A549 (cell line): Measurements from ENCODE around the gene ANO6. TPM values are rescaled to one million over a fixed set of nuclear protein-coding genes. Genes with fewer than 3 reads are reported as not detected.
"Not testable (repeated sequence)": the region's sequence is repeated elsewhere in the genome, so short reads cannot be mapped to it uniquely, and the experiment has no call there.

Source experiments
- ATAC-seq, 2 experiments: fragments of 200-7000 bp in 1 of 2; fragments of >200 bp in 1 of 2; cut with Nextera tagmentation in 1 of 2; cut with Tn5 transposase in 1 of 2; 3 replicates each; pipeline versions ENCODE4 v1.8.0 to v1.9.1; 2018 to 2020; ENCODE audit warnings: mild to moderate bottlenecking in 1 of 2, moderate library complexity in 1 of 2
- CTCF ChIA-PET: fragments of 300-600 bp; sonication (Branson Sonifier 250); formaldehyde crosslinking; extraction: SDS; loops from one replicate; lab custom pipeline; 2021; ENCODE audit warnings: antibody characterized with exemption, inconsistent platforms; lab: Yijun Ruan, JAX
- POLR2A ChIA-PET: fragments of 350-600 bp; formaldehyde crosslinking; extraction: SDS; loops from one replicate; lab custom pipeline; 2021; ENCODE audit warnings: antibody characterized with exemption, inconsistent platforms; lab: Yijun Ruan, JAX
- DNase-seq, 2 experiments: peaks; one replicate each; pipeline versions ENCODE4 v3.0.0 to v3.0.0-alpha.2; 2011 to 2016; ENCODE audit warnings: low read depth in 1 of 2, low spot score in 1 of 2
- FAIRE-seq: peaks from 2 replicates; lab custom pipeline; 2011; peaks lifted over from hg19 to GRCh38; lab: Jason Lieb, UNC
- H3K27ac ChIP-seq, 2 experiments: fragments of >200 bp; sonication (Bioruptor Twin); formaldehyde crosslinking; 3 replicates each; pipeline ENCODE4 v1.5.1; 2016 to 2017
- H3K4me1 ChIP-seq: fragments of >200 bp; sonication (Bioruptor Twin); formaldehyde crosslinking; 3 replicates; pipeline ENCODE4 v1.6.1; 2016
- H3K4me2 ChIP-seq: fragments of >200 bp; sonication (Bioruptor Twin); formaldehyde crosslinking; 3 replicates; pipeline ENCODE4 v1.6.1; 2016
- H3K4me3 ChIP-seq: fragments of >200 bp; sonication (Bioruptor Twin); formaldehyde crosslinking; 3 replicates; pipeline ENCODE4 v1.5.1; 2016
- H3K9me3 ChIP-seq: fragments of >200 bp; sonication (Bioruptor Twin); formaldehyde crosslinking; 3 replicates; pipeline ENCODE4 v1.6.1; 2016
- ATOH8 ChIP-seq: fragments of 250-450 bp; sonication (Bioruptor Pico); IDR thresholded peaks from 2 replicates; pipeline ENCODE4 v1.5.0; 2020; ENCODE audit warnings: low read depth, mild to moderate bottlenecking, moderate library complexity
- BCL3 ChIP-seq: fragments of >200 bp; sonication (Bioruptor Twin); formaldehyde crosslinking; IDR thresholded peaks from 3 replicates; pipeline ENCODE4 v1.6.1; 2016
- CEBPB ChIP-seq, 2 experiments: fragments of >200 bp in 1 of 2; sonication (Bioruptor Twin) in 1 of 2; formaldehyde crosslinking in 1 of 2; IDR thresholded peaks; 2 replicates each; pipeline ENCODE4 v1.6.1; 2012 to 2016
- CHD4 ChIP-seq: fragments of 200-600 bp; sonication (generic); IDR thresholded peaks from 2 replicates; pipeline ENCODE4 v1.6.1; 2016; ENCODE audit warnings: antibody characterized with exemption, mild to moderate bottlenecking, borderline replicate concordance
- EP300 ChIP-seq, 2 experiments: fragments of >200 bp; sonication (Bioruptor Twin); formaldehyde crosslinking; IDR thresholded peaks; 2 replicates in 1 of 2; 3 replicates in 1 of 2; pipeline ENCODE4 v1.6.1; 2016 to 2017
- ESRRA ChIP-seq: fragments of 150-350 bp; IDR thresholded peaks from 2 replicates; pipeline ENCODE4 v1.6.1; 2014; ENCODE audit warnings: mild to moderate bottlenecking, low read length, borderline replicate concordance
- FOSB ChIP-seq: fragments of 250-450 bp; sonication (Bioruptor Pico); IDR thresholded peaks from 2 replicates; pipeline ENCODE4 v1.5.0; 2020; ENCODE audit warnings: mild to moderate bottlenecking, moderate library complexity
- FOSL2 ChIP-seq, 2 experiments: fragments of 450-650 bp in 1 of 2; fragments of >200 bp in 1 of 2; sonication (Bioruptor Twin) in 1 of 2; formaldehyde crosslinking; IDR thresholded peaks; 2 replicates each; pipeline versions ENCODE4 v1.5.0 to v1.6.1; 2016 to 2020; ENCODE audit warnings: mild to moderate bottlenecking in 1 of 2, moderate library complexity in 1 of 2
- FOXS1 ChIP-seq: fragments of 250-450 bp; sonication (Bioruptor Pico); IDR thresholded peaks from 2 replicates; pipeline ENCODE4 v1.5.0; 2020; ENCODE audit warnings: mild to moderate bottlenecking, moderate library complexity
- HEYL ChIP-seq: fragments of 250-450 bp; sonication (Bioruptor Pico); IDR thresholded peaks from 2 replicates; pipeline ENCODE4 v1.8.0; 2021; ENCODE audit warnings: mild to moderate bottlenecking, moderate library complexity
- HOXA7 ChIP-seq: fragments of 250-450 bp; sonication (Bioruptor Pico); IDR thresholded peaks from 2 replicates; pipeline ENCODE4 v1.5.0; 2020; ENCODE audit warnings: mild to moderate bottlenecking, moderate library complexity
- HOXB5 ChIP-seq: fragments of 250-450 bp; sonication (Bioruptor Pico); IDR thresholded peaks from 2 replicates; pipeline ENCODE4 v1.5.0; 2020; ENCODE audit warnings: mild to moderate bottlenecking, moderate library complexity
- KDM1A ChIP-seq: fragments of 200-600 bp; sonication (generic); IDR thresholded peaks from 2 replicates; pipeline ENCODE4 v1.6.1; 2016; ENCODE audit warnings: low read depth, mild to moderate bottlenecking
- KDM5A ChIP-seq: fragments of 200-600 bp; sonication (generic); IDR thresholded peaks from 2 replicates; pipeline ENCODE4 v1.6.1; 2016; ENCODE audit warnings: antibody characterized with exemption, mild to moderate bottlenecking
- MAX ChIP-seq: IDR thresholded peaks from 2 replicates; pipeline ENCODE4 v1.6.1; 2012
- NFE2L2 ChIP-seq: fragments of 150-350 bp; conservative IDR thresholded peaks from 2 replicates; pipeline ENCODE4 v1.6.1; 2014; ENCODE audit warnings: low read length
- PBX3 ChIP-seq: IDR thresholded peaks from 2 replicates; pipeline ENCODE4 v1.6.1; 2012
- PHF8 ChIP-seq: fragments of 200-600 bp; sonication (generic); IDR thresholded peaks from 2 replicates; pipeline ENCODE4 v1.6.1; 2016; ENCODE audit warnings: low read depth, mild to moderate bottlenecking, antibody characterized with exemption, moderate library complexity, borderline replicate concordance
- POLR2AphosphoS2 ChIP-seq: conservative IDR thresholded peaks from 2 replicates; pipeline ENCODE4 v1.6.1; 2012; ENCODE audit warnings: low read length, improper control_type of control experiment, inconsistent platforms
- RARB ChIP-seq: fragments of 250-450 bp; sonication (Bioruptor Pico); IDR thresholded peaks from 2 replicates; pipeline ENCODE4 v1.8.0; 2021; ENCODE audit warnings: mild to moderate bottlenecking, moderate library complexity
- RFX5 ChIP-seq: fragments of 450-650 bp; IDR thresholded peaks from 2 replicates; pipeline ENCODE4 v1.7.1; 2014; ENCODE audit warnings: antibody characterized with exemption, mild to moderate bottlenecking, moderate library complexity
- SMC3 ChIP-seq: fragments of >200 bp; sonication (Bioruptor Twin); formaldehyde crosslinking; IDR thresholded peaks from 3 replicates; pipeline ENCODE4 v1.6.1; 2018; ENCODE audit warnings: inconsistent platforms
- SREBF2 ChIP-seq: fragments of 450-650 bp; IDR thresholded peaks from 2 replicates; pipeline ENCODE4 v1.6.1; 2014; ENCODE audit warnings: mild to moderate bottlenecking, moderate library complexity
- USF2 ChIP-seq: fragments of 450-650 bp; IDR thresholded peaks from 2 replicates; pipeline ENCODE4 v1.6.1; 2014; ENCODE audit warnings: antibody characterized with exemption
- ZC3H11A ChIP-seq: fragments of 450-650 bp; IDR thresholded peaks from 2 replicates; pipeline ENCODE4 v1.6.1; 2014; ENCODE audit warnings: antibody characterized with exemption, mild to moderate bottlenecking
- ZFP36 ChIP-seq: fragments of 450-650 bp; IDR thresholded peaks from 2 replicates; pipeline ENCODE4 v1.6.1; 2014; ENCODE audit warnings: borderline replicate concordance; ENCODE audit not compliant: partially characterized antibody
- ZNF302 ChIP-seq: fragments of 250-450 bp; sonication (Bioruptor Pico); IDR thresholded peaks from 2 replicates; pipeline ENCODE4 v1.9.0; 2021; ENCODE audit warnings: inconsistent platforms, mild to moderate bottlenecking, moderate library complexity
- WGBS: methylation state at CpG from one replicate; pipeline ENCODE4 v1.1.6; 2017; ENCODE audit errors: missing lambda C conversion rate; 5-methylcytosine and 5-hydroxymethylcytosine counted together
- polyA plus RNA-seq, 4 experiments: library from polyadenylated mRNA; depleted of rRNA in 3 of 4; stranded (reverse); fragments of >200 nt; fragmentation: RNase III in 1 of 4; extraction: RNeasy Plus Mini Kit Qiagen cat#74134 plus additional on column Dnase treatment in 1 of 4; gene quantifications; 2 replicates in 3 of 4; 3 replicates in 1 of 4; pipeline ENCODE4 v1.2.3, GENCODE V29; 2011 to 2017

ANO6 gene
- polyA plus RNA-seq, 2 of the 4 experiments (the other 2 are of a cell fraction) = 41.7 to 80.0 TPM

- ChIA-PET CTCF (interaction anchor here (0.7 to 5.2 kb wide), 26 partner anchors 10 to 257 kb away, joined by 3 to 31 read pairs (median 6); partner anchors contain the start of gene ANO6), POLR2A (no interaction called here)
- no peaks in the 10 kb centered on the region for H3K9me3 ChIP-seq
- no peak overlapping the region for H3K27ac ChIP-seq
- no peak for DNase-seq
- TF ChIP-seq RFX5 = no peak
- no peak for TF ChIP-seq BCL3
- no peak for TF ChIP-seq ZNF302 (CRISPR knock-in tag)
- TF ChIP-seq HEYL (CRISPR knock-in tag) = no peak
- no peak for TF ChIP-seq FOSL2 (IDR thresholded peaks at IDR 0.05)
- TF ChIP-seq FOSL2 (CRISPR knock-in tag; IDR thresholded peaks at IDR 0.05) = no peak
- no peak for TF ChIP-seq PBX3
- no peak for TF ChIP-seq ZFP36
- no peak for TF ChIP-seq USF2
- TF ChIP-seq KDM1A = no peak
- TF ChIP-seq ZC3H11A = no peak
- no peak for TF ChIP-seq PHF8
- no peak for TF ChIP-seq ESRRA
- no peak for TF ChIP-seq SREBF2
- no peak for TF ChIP-seq EP300 (IDR thresholded peaks at IDR 0.05)
- no peak for TF ChIP-seq CEBPB (IDR thresholded peaks at IDR 0.05)
- 92% methylated on average over 3 of the region's 3 CpGs for WGBS
- H3K4me3 ChIP-seq = no peak overlapping the region
- no peak overlapping the region for H3K4me2 ChIP-seq
- no peak for ATAC-seq
- no peak for FAIRE-seq
- no peaks in the 10 kb centered on the region for H3K4me1 ChIP-seq
These were observed 173.5 kb downstream of the ANO6 start for GRCh38 chr12:45389426-45389825.

GRCh38 chr12:45397499-45397898, 181.6 kb downstream of the ANO6 start:
- H3K4me2 ChIP-seq, H3K9me3 ChIP-seq, CTCF ChIA-PET, FAIRE-seq, POLR2A ChIA-PET, DNase-seq, H3K27ac ChIP-seq, ATAC-seq, H3K4me1 ChIP-seq, H3K4me3 ChIP-seq: not testable (repeated sequence)
- 92% methylated on average over 4 of the region's 4 CpGs for WGBS

GRCh38 chr12:45398552-45398951, 182.7 kb downstream of the ANO6 start:
- no peak for TF ChIP-seq ATOH8 (CRISPR knock-in tag)
- TF ChIP-seq PBX3 = no peak
- no peak for TF ChIP-seq KDM5A
- TF ChIP-seq EP300 (IDR thresholded peaks at IDR 0.05) = no peak
- no peak for TF ChIP-seq POLR2AphosphoS2
- no peak for TF ChIP-seq USF2
- TF ChIP-seq NFE2L2 = no peak
- no peak for TF ChIP-seq HOXB5 (CRISPR knock-in tag)
- TF ChIP-seq HOXA7 (CRISPR knock-in tag) = no peak
- no peak for TF ChIP-seq FOSB (CRISPR knock-in tag)
- TF ChIP-seq FOSL2 (IDR thresholded peaks at IDR 0.05) = no peak
- no peak for TF ChIP-seq FOSL2 (CRISPR knock-in tag; IDR thresholded peaks at IDR 0.05)
- no peak for TF ChIP-seq ZFP36
- no peak for TF ChIP-seq CHD4
- no peak for TF ChIP-seq SMC3
- TF ChIP-seq SREBF2 = no peak
- no peak for TF ChIP-seq RARB (CRISPR knock-in tag)
- TF ChIP-seq MAX = no peak
- no peak for TF ChIP-seq FOXS1 (CRISPR knock-in tag)
- CTCF ChIA-PET = interaction anchor here (0.7 to 2.4 kb wide), 2 partner anchors 8 to 10 kb away, joined by 3 to 7 read pairs; no protein-coding TSS in a partner anchor

More at GRCh38 chr12:45398552-45398951, 182.7 kb downstream of the ANO6 start:
- Histone ChIP-seq H3K27ac (no peak overlapping the region), H3K4me3 (no peak overlapping the region), H3K4me1 (no peaks in the 10 kb centered on the region), H3K9me3 (no peaks in the 10 kb centered on the region), H3K4me2 (no peak overlapping the region)
- FAIRE-seq (no peak), DNase-seq (no peak), ATAC-seq (no peak)
- POLR2A ChIA-PET = no interaction called here
- 96% methylated on average over 4 of the region's 4 CpGs for WGBS
